Measurements from ENCODE around the gene GMDS.

Gene GMDS

GRCh38 chr6:1884313-1884712 is 361.1 kb downstream of the GMDS start:
- DNase-seq = no peak

- no peak for DNase-seq
Observed at GRCh38 chr6:1878330-1878729, 367.1 kb downstream of the GMDS start.

- DNase-seq = no peak
Observed at GRCh38 chr6:1873781-1874180, 371.6 kb downstream of the GMDS start.

- DNase-seq = no peak
Observed at GRCh38 chr6:1872649-1873131, 372.7 kb downstream of the GMDS start.

GRCh38 chr6:1871724-1872315 is 373.6 kb downstream of the GMDS start:
- no peak for DNase-seq

GRCh38 chr6:1870932-1871331 is 374.5 kb downstream of the GMDS start:
- DNase-seq = no peak

- no peak for DNase-seq
Observed at GRCh38 chr6:1870251-1870650, 375.2 kb downstream of the GMDS start.

- DNase-seq = no peak
Observed at GRCh38 chr6:1869769-1870168, 375.6 kb downstream of the GMDS start.

- DNase-seq = no peak
Observed at GRCh38 chr6:1869308-1869707, 376.1 kb downstream of the GMDS start.

GRCh38 chr6:1868561-1869261 is 376.7 kb downstream of the GMDS start:
- no peak for DNase-seq

- DNase-seq = no peak
Observed at GRCh38 chr6:1867197-1867596, 378.2 kb downstream of the GMDS start.

GRCh38 chr6:1865585-1865984 is 379.8 kb downstream of the GMDS start:
- DNase-seq = no peak

GRCh38 chr6:1864496-1864895 is 380.9 kb downstream of the GMDS start:
- no peak for DNase-seq

GRCh38 chr6:1862411-1862810 is 383.0 kb downstream of the GMDS start:
- no peak for DNase-seq

GRCh38 chr6:1860756-1861348 is 384.6 kb downstream of the GMDS start:
- DNase-seq = no peak

- DNase-seq = no peak
Observed at GRCh38 chr6:1858859-1859258, 386.5 kb downstream of the GMDS start.

GRCh38 chr6:1858196-1858595 is 387.2 kb downstream of the GMDS start:
- DNase-seq = no peak

- peak; percentile 58 for DNase-seq
Observed at GRCh38 chr6:1856381-1856780, 389.0 kb downstream of the GMDS start.

- DNase-seq = no peak
Observed at GRCh38 chr6:1855890-1856289, 389.5 kb downstream of the GMDS start.

GRCh38 chr6:1854296-1854695 is 391.1 kb downstream of the GMDS start:
- no peak for DNase-seq

GRCh38 chr6:1853761-1854160 is 391.6 kb downstream of the GMDS start:
- DNase-seq = no peak

GRCh38 chr6:1851681-1852456 is 393.5 kb downstream of the GMDS start:
- DNase-seq = no peak

- DNase-seq = no peak
Observed at GRCh38 chr6:1850840-1851157, 394.6 kb downstream of the GMDS start.
